KG1 (cell line): ENCODE measurements around the gene LYSMD3.

Source experiments
- DNase-seq: peaks from one replicate; lab custom pipeline; 2025; lab: John Stamatoyannopoulos, UW

LYSMD3 gene

DNA sequence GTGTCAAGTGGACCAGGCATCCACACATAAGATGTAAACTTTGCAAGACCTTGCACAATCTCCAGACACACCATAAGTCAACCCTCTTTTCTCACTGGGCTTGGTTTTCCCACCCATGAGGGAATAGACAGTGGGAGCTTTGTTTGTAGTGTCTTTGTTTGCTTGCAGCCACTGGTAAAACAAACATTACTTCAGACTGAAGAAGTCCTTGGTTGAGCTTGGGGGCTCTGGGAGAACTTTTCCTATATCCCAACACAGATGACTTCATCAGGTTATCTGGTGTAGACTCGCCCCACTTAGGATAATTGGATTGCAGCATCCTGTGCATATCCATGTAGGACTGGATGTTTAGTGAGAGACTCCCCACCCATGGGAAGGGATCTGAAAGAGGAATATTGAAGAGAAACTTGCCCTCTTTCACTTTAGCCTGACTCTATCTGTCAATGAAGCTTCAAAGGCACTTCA is 17.7 kb upstream of the LYSMD3 start:
- DNase-seq, result no peak

DNA sequence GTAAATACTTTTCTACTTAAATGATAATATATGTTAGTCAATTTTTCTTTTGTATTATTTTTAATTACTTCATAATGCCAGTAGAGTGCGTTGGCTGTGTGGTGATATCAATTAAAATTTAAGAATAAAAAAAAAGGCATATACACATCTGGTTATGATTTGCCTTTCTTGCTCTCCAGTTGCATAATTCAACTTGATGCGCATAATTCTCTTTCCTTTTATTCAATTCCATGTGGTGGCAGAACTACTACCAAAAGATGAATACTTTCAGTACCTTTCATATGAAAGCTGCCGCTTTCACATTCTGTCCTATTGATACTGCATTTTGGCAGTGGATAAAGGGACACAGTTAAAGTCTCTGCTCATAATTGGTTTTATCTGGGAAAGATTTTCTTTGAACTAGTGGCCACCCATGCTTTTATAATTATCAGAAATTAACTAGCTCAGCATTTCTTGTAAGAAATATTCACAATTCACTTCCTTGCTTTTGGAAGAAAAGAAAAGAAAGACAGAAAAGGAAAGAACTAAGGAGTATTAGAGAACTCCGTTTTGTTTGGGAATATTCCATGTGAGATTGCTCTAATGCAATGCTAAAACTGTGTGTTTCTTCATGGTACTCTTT is 16.9 kb upstream of the LYSMD3 start:
- no peak for DNase-seq

DNA sequence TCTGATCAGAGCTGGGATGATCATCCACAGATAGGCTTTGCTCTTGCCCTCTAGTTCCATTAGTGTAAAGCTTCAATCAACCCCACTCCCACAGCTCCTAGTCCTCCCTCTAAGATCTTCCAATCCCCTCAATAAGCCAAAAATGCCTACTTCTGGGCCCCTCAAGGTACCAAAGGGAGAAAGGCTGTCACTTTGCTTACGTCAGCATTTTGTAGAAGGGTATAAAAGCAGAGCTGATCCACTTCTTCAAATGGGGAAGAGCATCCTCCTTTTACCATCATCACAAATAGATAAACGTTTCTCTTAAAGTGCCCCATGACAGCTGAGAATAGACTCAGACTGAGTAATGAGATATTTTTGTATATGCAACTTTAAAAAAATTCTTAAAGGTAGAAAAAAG is 16.1 kb upstream of the LYSMD3 start:
- no peak for DNase-seq

DNA sequence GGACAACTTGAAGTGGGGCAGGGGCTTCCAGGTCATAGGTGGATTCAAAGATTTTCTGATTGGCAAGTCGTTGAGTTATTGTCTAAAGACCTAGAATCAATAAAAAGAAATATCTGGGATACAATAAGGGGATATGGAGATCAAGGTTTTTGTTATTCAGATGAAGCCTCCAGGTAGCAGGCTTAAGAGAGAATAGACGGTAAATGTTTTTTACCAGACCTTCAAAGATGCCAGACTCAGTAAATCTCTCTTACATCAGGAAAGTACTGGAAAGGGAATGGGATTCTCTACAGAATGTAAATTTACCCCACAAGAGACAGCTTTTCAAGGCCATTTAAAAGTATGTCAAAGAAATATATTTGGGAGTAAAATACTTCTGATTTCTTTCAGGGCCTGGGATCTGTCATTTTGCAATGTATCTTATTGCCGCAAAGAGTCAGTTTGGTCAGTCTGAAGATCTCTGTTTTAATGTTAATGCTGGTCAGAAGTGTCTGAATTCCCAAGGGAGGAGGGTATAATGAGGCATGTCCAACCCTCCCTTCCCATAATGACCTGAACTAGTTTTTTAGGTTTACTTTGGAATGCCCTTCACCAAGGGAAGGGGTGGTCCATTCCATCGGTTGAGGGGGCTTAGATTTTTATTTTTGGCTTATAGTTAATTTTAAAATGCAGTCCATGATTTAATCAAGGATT is 13.6 kb upstream of the LYSMD3 start:
- no peak for DNase-seq

DNA sequence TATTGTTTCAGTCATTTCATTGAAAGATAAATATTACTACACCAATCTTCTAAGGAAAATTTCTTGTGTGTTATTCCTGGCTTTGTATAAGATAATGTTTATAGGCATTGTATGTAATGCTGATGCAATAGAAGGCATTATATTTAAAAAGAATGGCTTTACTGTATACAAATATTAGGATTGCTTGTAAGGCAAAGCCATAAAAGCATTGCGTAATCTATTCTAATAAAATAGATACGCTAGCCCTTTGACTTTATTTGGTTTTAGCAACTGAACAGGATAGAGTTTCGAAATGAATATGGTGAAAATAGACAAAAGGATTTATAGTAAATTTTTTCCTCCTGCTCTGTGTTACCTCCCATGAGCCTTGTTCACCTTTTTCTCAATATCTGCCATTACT is 5.5 kb upstream of the LYSMD3 start:
- DNase-seq, result no peak

DNA sequence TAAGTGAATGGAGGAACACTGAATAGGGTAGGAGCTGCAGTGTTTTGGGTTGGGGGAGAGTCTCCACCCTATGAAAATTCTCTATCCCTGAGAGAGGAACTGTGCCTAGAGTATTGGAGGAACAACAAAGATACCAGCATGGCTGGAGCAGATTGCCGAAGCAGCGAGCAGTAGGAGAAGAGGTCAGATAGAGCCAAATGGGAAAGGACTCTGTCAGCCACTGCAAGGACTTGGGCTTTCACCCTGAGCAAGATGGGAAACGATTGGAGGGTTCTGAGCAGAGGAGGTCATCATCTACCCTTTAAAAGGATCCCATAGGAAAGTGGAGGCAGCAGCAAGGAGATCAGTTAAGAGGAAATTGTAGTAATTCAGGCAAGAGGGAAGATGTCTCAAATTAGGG is 4.4 kb upstream of the LYSMD3 start:
- no peak for DNase-seq

DNA sequence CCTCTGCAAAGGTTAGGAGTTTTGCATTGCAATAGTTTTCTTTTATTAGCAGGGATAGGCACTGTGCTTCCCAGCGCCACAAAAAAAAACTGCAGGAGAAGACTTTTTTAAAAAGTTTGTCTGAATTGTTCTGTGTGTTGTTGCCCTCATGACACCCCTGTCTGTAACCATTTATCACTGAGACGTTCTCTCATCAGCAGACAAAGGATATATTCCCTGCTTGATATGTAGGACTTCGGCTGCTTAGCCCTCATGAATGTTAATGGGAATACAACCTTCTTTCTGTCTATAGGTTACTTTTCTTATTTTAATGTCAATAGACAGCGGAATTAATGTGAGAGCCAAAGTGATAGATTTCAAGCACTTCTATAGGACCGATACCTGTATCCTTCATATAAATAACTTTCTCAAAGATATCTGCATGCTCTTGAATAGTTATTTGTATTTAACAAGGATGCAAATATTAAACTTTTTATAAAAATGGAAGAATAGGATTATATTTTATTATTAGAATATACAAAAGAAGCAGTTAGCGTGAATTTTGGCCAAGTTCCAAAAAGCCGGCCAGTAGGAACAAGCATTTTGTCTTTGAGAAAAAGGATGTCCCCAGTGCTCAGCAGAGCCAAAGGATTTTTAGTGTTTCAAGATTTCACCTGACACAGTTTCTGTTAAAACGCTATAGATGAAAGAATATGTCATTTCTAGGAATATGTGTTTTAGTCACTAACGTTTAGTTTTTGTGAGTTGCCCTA is 1.5 kb upstream of the LYSMD3 start:
- DNase-seq, result no peak

DNA sequence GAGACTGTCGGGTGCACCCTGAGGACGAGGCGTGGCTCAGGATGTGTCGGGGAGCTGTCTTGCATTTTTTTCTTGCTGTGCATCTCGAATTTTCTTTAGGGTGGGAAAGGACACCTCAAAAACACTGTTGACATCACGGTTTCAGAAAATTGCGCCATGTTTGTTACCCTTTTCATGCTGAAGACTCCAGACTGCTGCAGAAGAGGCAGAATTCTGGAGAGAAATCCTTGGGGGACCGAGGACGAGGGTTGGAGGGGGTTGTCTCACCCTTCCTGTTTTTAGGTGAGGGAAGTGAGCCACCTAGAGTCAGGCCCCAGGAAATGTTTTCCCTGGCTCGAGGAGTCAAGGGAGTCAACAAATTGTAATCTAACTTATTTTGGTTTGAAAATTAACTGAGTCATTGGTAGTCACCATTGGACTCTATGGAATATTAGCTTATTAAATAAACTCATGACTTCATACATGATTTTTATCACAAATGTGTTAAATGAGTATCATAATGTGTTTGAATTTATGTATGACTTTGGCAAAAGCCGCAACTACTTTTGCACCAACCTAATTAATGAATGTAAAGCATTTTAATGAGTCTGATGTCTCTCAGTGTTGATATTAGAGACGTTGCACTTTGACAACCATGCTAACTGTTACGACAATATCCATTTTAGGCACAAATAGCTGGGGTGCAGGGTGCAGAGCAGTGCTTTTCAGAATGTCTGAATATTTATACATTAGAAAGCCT is 724 bp upstream of the LYSMD3 start:
- DNase-seq, result no peak

DNA sequence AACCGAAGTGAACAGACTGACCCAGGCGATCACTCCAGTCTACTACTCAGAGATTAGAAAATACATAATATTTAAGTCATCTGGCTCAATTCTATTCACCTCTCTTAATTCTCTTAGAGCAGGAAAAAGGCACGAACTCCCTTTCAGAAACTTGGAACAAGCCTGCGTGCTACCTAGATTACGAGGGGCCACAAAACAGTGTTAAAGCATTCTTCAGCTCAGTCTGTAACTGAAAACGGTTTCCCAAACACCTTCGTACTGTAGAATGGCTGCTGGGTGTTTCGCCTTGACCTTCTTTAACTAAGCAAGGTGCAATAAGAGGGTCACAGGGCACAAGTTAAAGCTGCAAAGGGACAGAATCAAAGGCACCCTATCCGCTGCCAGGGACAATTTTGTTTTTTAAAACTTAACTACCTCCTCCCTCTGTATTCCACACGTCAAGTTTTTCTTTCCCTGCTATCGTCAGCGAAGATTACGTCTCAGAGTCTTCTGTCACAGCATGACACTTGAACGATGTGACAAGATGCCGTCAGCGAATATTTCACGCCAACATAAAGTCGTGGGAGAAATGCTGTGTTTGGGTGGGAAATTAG is 687 bp downstream of the LYSMD3 start:
- no peak for DNase-seq

DNA sequence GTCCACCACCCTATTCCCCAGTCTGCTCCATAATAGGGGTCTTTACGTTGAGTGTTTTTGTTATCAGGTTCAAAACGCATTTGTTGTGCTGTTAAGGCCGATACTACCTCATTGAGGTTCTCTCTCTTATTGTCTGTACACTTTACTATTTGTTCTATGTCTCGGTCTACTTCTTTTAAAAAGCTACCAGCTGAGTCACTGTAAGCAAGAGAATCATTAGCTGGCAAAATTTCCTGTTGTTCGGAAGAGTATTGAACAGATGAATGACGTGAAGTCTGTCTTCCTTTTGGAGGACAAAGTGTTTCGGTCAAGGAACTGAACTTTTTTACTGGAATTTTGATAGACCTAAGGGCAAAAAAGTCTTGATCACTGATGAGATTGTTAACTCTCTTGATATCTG is 10.3 kb downstream of the LYSMD3 start:
- no peak for DNase-seq

DNA sequence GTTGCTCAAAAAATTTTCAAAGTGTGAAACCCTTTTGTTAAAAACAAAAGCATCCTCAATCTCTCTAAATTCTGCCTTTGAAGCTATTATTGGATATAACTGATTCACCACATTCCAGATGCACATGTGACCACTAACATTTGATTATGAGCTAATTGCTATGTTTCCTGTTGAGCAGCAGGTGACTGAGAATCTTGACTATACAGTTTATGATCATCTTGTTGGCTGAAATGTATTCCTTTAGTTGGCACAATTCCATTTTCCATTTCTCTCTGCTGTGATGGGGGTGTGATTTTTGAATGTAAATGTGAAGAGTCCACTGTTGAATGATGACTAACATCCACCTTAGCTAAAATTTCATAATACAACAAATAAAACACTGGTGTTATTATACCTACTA is 10.7 kb downstream of the LYSMD3 start:
- no peak for DNase-seq

DNA sequence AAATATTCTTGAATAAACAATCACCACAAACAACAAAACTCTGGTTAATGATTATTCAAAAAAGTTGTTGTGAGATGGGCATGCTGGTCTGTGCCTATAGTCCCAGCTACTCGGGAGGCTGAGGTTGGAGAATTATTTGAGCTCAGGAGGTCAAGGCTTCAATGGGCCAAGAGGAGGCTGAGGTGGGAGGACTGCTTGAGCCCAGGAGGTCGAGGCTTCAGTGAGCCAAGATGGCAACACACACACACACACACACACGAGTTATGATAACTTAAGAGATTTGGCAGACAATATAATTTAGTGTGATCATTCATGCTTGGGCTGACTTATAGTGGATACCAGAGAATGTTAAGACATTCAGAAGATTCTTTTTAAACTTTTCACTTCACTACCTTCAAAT is 14.9 kb downstream of the LYSMD3 start:
- DNase-seq, result no peak

DNA sequence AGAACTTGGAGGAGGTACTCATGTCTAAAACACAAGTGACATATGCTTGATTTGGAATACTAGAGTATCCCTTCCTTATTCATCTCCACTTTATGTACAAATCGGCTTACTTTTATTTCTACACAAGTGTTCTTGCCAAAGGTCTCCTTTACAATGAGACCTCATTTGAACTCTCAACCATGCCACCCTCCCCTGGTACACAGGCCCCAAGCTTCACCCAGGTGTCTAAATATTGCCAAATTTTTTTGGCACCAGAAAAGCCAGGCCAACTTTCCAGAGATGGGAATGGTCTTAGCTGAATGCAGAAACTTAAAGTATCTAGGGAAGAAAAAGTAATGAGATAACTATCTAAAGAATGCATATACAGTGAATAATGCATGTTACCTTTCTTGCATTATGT is 18.9 kb downstream of the LYSMD3 start:
- no peak for DNase-seq

DNA sequence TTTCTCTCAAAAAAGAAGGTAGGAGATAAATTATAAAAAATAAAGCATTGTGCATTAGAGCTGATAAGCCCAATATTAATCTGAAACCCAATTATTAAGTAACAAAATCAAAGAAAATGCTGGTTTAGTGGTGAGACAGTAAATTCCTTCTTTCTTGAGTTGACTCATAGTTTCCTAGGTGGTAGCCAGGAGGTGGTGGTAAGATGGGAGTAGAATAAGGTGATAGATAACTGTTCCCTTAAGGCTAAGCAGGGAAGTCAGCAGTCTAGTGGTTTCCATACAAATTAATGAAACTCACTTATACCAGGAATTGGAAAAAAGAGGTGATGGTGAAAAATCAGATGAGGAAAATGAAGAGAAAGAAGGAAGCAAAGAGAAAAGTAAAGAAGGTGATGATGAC is 23.2 kb downstream of the LYSMD3 start:
- DNase-seq, result no peak

DNA sequence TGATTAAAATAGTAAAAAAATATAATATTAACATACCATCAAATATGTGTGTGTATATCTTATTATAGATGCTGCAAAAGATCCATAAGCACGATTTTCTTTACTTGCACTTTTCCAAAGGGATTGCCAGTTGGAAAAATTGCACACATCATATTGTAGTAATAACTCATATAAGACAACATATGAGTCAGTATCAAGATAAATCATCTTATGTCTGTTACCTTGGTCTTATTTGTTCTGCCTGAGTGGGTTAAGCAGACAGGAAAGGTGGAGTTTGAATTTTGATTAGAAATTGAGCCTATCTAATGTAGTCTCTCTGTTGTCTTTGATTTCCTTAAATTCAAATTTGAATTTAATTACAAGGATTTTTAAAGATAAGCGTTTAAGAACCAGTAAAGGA is 24.6 kb downstream of the LYSMD3 start:
- DNase-seq, result no peak

DNA sequence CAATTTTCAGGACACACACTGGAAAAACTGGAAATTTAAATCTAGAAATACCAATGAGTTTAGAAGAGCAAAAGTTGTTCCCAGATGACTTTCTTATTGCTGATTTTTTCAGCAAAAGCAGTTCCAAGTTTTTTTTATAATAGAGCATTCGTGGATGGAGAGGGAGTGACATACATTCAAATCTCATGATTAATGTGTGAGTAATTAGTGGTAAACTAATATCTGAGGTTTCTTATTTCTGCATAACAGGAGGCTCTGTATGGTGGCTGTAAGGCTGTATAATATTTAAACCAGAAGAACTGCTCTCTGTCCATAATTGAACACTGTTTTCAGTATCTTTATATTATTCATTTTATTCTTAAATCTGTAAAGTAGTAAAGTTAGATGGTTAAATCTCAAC is 25.8 kb downstream of the LYSMD3 start:
- no peak for DNase-seq

DNA sequence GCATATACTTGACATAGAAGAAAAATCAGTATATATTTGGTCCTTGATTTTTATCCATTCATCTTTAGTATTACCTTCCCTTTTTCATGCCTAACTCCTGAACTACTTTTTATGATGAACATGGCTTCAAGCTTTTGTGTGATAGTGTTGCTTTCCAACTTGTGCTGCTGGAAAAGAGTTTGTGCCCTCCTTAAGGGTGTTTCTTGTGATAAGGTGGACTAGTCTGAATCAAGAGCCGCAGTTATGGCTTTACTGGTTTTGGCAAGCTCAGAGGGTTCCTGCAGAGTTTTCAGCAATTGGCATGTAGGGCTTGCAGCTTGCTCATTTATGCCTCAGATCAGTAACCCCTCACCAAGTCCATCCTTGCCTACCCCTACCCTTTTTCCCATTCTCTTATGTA is 34.2 kb downstream of the LYSMD3 start:
- DNase-seq, result no peak

DNA sequence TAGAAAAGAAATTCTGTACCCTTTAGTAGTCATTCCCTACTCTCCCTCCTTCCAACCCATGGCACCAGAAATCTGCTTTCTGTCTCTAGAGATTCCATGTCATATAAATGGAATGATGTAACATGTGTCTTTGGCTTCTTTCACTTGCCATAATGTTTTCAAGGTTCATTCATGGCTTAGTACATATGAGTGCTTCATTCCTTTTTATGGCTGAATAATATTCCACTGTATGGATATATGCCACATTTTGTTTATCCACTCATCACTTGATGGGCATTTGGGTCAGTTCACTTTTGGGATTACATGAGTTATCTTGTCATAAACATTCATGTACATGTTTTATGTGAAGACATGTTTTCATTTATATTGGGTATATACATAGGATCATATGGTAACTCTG is 35.3 kb downstream of the LYSMD3 start:
- DNase-seq, result no peak

DNA sequence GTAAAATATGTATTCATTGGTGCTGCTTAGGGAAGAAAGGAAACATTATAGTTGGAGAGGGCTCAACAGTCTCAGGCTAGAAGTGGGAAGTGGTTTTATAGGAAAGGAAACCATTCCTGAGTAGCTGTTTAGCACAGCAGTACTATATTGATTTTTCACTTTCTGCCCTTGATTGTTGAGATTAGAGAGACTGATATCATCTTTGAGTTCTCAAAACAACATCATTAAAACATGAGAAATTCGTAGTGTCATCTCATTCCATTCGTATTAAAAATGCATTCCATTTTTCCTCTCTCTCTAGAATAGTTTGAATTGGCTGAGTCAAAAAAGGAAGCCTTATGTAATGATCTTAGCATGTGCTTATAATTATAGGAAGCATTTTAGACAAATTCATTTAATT is 40.6 kb downstream of the LYSMD3 start:
- no peak for DNase-seq

DNA sequence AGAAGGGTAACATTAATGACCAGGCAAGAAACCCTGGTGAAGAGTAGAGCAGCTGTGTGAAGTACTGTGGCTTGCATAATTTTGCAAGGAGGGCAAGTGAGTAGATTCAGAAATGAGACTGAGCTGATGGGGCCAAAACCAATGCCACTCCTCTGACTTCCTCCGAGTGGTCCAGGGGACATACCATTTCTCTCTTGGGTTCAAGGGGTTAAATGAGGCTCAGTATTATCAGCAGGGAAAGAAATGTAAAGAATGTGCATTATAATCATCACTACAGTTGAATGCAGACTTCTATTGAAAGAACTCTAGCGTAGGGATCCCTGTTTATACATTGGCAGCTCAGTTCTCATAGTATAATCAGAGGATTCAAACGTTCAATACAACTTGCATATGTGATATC is 44.8 kb downstream of the LYSMD3 start:
- no peak for DNase-seq

DNA sequence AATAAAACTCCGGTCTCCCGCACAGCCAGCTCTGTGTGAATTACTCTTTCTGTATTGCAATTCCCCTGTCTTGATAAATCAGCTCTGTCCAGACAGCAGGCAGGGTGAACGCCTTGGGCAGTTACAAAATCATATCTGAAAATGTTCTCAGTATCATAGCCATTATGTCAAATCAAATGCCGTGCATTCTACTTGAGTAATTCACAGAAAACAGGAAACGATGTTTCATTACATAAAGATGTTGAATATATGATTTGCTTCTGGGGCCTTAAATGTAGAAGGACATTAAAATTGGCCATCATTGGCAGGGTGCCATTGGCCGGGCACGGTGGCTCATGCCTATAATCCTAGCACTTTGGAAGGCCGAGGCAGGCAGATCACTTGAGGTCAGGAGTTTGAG is 46.2 kb downstream of the LYSMD3 start:
- no peak for DNase-seq

DNA sequence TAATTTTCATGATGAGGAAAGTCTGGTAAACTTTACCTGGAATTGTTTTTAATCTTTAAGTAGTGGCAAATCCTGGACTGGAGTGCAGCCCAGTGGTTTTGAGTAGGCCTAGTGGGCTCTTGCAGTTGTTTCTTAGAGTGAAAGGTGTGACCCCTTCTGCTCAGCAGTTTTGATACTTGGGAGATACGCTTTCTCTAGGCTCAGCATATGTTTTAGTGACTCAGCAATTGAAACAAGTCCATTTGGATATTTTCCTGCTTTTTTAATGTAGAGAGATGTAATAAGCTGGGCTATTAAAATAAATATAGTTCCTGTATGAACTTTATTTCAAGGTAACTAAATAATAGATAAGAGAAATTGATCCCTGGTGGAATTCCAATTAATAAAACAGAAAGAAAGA is 48.7 kb downstream of the LYSMD3 start:
- DNase-seq, result no peak
